ENCODE data around the gene PLEKHA5.
"Not testable (repeated sequence)": the region's sequence is repeated elsewhere in the genome, so short reads cannot be mapped to it uniquely, and the experiment has no call there.

Gene PLEKHA5, protein sequence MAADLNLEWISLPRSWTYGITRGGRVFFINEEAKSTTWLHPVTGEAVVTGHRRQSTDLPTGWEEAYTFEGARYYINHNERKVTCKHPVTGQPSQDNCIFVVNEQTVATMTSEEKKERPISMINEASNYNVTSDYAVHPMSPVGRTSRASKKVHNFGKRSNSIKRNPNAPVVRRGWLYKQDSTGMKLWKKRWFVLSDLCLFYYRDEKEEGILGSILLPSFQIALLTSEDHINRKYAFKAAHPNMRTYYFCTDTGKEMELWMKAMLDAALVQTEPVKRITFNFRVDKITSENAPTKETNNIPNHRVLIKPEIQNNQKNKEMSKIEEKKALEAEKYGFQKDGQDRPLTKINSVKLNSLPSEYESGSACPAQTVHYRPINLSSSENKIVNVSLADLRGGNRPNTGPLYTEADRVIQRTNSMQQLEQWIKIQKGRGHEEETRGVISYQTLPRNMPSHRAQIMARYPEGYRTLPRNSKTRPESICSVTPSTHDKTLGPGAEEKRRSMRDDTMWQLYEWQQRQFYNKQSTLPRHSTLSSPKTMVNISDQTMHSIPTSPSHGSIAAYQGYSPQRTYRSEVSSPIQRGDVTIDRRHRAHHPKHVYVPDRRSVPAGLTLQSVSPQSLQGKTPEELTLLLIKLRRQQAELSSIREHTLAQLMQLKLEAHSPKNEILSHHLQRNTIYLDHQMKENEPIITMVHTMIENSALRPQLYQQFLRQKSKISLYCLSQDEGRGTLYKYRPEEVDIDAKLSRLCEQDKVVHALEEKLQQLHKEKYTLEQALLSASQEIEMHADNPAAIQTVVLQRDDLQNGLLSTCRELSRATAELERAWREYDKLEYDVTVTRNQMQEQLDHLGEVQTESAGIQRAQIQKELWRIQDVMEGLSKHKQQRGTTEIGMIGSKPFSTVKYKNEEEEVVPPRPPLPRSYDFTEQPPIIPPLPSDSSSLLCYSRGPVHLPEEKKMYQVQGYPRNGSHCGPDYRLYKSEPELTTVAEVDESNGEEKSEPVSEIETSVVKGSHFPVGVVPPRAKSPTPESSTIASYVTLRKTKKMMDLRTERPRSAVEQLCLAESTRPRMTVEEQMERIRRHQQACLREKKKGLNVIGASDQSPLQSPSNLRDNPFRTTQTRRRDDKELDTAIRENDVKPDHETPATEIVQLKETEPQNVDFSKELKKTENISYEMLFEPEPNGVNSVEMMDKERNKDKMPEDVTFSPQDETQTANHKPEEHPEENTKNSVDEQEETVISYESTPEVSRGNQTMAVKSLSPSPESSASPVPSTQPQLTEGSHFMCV

GRCh38 chr12:19129486-19130223 lies at the start of gene PLEKHA5:
Gene PLEKHA5 (plus strand): TSS chr12:19129733. CDS start chr12:19129800, 67 bp downstream.
- DNase-seq (ENCODE audit: low read depth in 1 of 2, low spot score in 1 of 2), result no peak

DNA sequence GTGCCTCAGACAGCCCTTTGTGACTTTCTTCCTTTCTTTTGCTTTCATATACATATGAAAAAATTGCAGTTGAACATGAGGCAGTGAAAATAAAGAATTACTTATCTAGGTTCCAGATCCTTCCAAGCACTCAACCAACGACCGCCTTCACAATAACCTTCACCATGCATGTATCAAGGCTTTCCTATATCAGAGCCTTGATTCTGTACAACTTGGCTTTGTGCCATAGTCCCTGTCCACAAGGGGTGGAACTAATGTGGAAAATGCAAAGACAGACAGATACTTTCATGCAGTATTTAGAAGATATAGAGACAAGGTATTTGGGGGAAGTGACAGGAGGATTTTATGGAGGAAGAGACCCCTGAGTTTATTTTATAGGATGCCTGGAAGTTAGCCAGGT lies 48.6 kb upstream of the PLEKHA5 start:
- no peak for DNase-seq (ENCODE audit: low read depth in 1 of 2, low spot score in 1 of 2)

- no peak for DNase-seq (ENCODE audit: low read depth in 1 of 2, low spot score in 1 of 2)
Measured at GRCh38 chr12:19082365-19082911, 47.1 kb upstream of the PLEKHA5 start.

GRCh38 chr12:19084547-19084946 lies 45.0 kb upstream of the PLEKHA5 start:
- DNase-seq (ENCODE audit: low read depth in 1 of 2, low spot score in 1 of 2), result no peak

DNA sequence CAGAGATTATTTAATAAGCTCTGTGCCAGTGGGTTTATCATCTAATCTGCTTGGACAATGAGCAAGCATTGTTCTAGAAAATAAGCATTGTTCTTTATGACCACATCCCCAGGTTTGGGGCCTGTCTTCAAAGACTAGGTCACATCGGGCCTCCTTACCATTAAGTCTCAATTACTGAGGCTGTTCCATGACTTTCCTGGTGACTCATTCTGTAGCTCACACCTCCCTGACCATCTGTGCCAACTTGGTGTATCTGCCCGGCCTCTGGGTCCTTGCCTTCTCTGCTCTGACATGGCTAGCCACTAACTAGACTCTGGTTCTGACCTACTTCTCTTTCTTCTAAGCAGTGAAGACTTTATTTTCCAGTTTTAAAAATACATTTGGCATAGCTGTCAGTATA lies 44.4 kb upstream of the PLEKHA5 start:
- DNase-seq (ENCODE audit: low read depth in 1 of 2, low spot score in 1 of 2), result no peak

DNA sequence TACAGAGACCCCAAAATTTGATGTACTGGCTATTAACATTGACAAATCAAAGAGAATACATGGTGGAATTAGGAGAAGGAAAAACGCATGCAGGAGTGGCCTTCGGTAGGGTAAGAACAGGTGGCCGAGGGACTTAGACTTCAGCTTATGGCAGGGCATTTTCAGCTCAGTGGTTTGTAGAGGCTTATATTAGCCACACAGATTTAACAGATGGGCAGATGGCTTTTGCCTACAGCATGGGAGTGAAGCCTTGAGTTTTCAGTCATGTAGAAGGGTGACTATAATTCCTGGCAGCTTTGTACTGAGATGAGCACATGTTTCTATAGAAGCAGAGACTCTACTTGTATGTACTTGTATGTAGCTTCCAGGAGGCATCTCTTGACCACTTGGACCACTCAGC lies 40.9 kb upstream of the PLEKHA5 start:
- no peak for DNase-seq (ENCODE audit: low read depth in 1 of 2, low spot score in 1 of 2)

DNA sequence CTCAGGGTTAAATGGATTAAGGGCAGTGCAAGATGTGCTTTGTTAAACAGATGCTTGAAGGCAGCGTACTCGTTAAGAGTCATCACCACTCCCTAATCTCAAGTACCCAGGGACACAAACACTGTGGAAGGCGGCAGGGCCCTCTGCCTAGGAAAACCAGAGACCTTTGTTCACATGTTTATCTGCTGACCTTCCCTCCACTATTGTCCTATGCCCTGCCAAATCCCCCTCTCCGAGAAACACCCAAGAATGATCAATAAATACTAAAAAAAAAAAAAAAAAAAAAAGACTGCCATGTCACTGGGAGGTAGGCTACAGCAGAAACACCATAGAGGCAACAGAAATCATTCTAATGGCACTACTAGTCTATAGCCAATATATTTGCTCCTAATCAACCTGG lies 37.1 kb upstream of the PLEKHA5 start:
- not testable (repeated sequence) for DNase-seq (ENCODE audit: low read depth in 1 of 2, low spot score in 1 of 2)

- no peak for DNase-seq (ENCODE audit: low read depth in 1 of 2, low spot score in 1 of 2)
Measured at GRCh38 chr12:19093218-19093617, 36.3 kb upstream of the PLEKHA5 start.

DNA sequence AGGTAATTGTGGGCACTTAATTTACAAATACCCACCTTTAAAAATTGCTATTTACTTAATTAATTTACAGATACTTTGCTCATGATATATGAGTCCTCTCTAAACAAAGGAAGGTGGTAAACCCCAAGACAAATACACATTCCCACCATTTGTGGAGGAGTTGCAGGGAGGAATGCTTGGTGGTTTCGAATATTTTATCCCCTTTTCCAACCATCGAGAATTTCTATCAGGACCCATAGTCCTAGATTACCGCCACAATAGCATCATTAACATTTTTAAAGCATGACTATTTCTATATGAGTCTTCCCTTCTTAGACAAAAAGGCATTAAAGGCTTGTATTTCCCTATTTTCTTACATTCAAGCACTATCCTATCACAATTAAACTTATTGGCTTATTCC lies 34.2 kb upstream of the PLEKHA5 start:
- no peak for DNase-seq (ENCODE audit: low read depth in 1 of 2, low spot score in 1 of 2)

DNA sequence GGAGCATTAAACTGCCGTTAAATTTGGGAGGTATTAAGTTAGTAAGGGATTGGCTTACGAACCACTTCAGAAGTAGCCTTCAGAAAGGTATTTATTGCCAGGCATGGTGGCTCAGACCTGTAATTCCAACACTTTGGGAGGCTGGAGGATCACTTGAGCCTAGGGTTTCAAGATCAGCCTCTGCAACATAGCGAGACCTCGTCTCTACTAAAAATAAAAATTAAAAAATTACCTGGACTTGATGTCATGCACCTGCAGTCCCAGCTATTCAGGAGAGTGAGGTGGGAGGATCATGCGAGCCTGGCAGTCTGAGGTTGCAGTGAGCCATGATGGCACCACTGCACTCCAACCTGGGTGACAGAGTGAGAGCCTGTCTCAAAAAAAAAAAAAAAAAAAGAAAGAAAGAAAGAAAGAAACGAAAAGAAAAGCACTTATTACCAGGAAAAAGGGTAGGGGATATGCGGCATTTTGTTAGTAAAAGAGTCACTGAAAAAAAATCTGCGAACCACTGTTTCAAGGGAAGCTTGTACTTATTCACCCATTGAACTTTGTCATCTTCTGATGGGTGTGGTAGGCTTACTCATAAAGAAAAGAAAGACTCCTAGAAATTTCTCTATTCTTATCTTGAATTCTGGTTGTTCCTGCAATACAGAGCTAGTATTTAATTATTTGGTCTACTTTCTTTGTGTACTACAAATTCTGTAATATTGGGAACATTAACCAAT lies 33.6 kb upstream of the PLEKHA5 start:
- no peak for DNase-seq (ENCODE audit: low read depth in 1 of 2, low spot score in 1 of 2)

GRCh38 chr12:19105463-19105862 lies 24.1 kb upstream of the PLEKHA5 start:
- DNase-seq (ENCODE audit: low read depth in 1 of 2, low spot score in 1 of 2), result no peak

GRCh38 chr12:19107750-19108149 lies 21.8 kb upstream of the PLEKHA5 start:
- DNase-seq (ENCODE audit: low read depth in 1 of 2, low spot score in 1 of 2), result no peak

DNA sequence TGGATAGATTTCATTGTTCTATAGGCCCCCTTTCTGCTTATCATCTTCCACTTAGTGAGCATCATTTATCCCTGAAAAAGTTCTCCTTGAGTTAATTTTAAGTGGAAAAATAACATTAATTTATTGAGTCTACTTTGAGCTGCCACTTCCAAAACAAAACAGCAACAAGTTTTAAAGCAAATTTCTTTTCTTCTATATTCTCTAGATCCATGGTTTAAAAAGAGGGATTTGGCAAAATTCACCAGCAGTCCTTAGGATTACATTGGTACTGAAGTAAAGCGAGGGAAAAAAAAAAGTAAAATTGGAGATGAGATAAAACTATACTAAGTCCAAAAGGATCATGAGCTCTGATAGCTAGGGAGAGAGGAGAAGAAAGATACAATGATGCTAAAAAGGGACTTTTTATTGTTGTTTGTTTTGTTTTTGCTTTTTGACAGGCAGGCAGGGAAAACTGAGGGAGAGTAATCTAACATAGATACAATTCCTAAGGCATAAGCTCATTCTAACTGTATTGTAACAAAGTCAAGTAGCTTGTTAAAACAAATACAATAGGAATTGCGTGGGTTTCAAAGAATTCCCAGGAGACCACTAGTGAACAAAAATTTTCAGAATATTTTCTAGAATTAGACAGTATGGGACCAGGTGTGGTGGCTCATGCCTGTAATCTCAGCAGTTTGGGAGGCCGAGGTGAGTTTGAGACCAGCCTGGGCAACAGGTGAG lies 19.2 kb upstream of the PLEKHA5 start:
- DNase-seq (ENCODE audit: low read depth in 1 of 2, low spot score in 1 of 2), result no peak

DNA sequence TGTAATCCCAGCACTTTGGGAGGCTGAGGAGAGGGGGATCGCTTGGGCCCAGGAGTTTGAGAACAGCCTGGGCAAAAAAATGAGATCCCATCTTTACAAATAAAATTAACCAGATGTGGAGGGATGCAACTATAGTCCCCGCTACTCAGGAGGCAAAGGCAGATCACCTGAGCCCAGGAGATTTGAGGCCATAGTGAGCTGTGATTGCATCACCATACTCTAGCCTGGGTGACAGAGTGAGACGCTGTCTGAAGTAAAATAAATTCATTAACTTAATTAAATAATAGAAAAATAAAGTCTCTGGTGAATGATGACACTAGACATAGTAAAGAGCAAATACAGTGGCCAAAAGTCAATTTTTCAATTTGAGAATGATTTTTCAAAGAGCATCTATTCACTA lies 16.1 kb upstream of the PLEKHA5 start:
- DNase-seq (ENCODE audit: low read depth in 1 of 2, low spot score in 1 of 2), result no peak

DNA sequence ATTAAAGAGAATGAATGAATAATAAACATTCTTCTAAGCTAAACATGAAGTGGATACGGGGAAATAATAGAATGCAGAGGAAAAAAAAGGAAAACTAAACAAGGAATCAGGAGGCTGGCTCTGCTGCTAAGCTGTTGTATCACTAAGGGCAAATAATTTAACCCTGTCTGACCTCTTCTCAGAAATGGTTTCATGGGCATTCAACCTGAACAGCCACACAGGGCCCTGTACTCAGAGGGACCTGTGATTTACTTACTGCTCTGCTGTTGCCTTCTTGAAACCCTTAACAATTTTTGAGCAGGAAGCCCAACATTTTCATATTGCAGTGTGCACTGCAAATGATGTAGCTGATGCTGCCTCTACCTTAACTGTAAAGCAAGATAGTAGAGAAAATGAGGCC lies 14.2 kb upstream of the PLEKHA5 start:
- no peak for DNase-seq (ENCODE audit: low read depth in 1 of 2, low spot score in 1 of 2)

GRCh38 chr12:19119440-19119839 lies 10.1 kb upstream of the PLEKHA5 start:
- DNase-seq (ENCODE audit: low read depth in 1 of 2, low spot score in 1 of 2), result no peak

DNA sequence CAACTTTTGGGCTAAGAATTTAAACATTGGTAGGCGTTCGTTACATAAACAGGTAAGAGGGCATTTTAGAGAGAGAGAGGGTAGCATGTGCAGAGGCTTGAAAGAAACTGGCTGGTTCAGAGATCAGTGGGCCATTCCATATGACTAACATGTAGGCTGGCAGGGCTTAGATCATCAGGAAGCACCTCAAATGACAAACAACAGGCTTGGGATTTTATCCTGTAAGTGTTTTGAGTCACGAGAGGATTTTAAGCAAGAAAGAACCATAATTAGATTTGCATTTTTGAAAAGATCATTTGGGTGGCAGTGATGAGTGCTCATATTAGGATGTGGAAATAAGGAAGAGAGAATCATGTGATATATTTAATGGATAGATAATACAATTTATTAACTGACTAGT lies 8.7 kb upstream of the PLEKHA5 start:
- no peak for DNase-seq (ENCODE audit: low read depth in 1 of 2, low spot score in 1 of 2)

- no peak for DNase-seq (ENCODE audit: low read depth in 1 of 2, low spot score in 1 of 2)
Measured at GRCh38 chr12:19121449-19122018, 8.0 kb upstream of the PLEKHA5 start.

GRCh38 chr12:19125325-19125724 lies 4.2 kb upstream of the PLEKHA5 start:
- no peak for DNase-seq (ENCODE audit: low read depth in 1 of 2, low spot score in 1 of 2)

All from activated CD4-positive, alpha-beta T cell treated with anti-CD3 and anti-CD28 coated beads, Interleukin-2, amount 50 U/mL, for 24 hours (primary cell).